GM21576 (cell line): ENCODE data around the gene EPC2.
"Not testable (repeated sequence)": the region's sequence is repeated elsewhere in the genome, so short reads cannot be mapped to it uniquely, and the experiment has no call there.

ENCODE experiments used
- ATAC-seq: cut with Tn5 transposase; IDR thresholded peaks from one replicate; pipeline ENCODE4 v1.9.1; 2021; ENCODE audit warnings: mild to moderate bottlenecking, moderate library complexity; ENCODE audit not compliant: unreplicated experiment

Gene EPC2

GRCh38 chr2:148670773-148671172 is 26.2 kb downstream of the EPC2 start:
- ATAC-seq, result no peak

DNA sequence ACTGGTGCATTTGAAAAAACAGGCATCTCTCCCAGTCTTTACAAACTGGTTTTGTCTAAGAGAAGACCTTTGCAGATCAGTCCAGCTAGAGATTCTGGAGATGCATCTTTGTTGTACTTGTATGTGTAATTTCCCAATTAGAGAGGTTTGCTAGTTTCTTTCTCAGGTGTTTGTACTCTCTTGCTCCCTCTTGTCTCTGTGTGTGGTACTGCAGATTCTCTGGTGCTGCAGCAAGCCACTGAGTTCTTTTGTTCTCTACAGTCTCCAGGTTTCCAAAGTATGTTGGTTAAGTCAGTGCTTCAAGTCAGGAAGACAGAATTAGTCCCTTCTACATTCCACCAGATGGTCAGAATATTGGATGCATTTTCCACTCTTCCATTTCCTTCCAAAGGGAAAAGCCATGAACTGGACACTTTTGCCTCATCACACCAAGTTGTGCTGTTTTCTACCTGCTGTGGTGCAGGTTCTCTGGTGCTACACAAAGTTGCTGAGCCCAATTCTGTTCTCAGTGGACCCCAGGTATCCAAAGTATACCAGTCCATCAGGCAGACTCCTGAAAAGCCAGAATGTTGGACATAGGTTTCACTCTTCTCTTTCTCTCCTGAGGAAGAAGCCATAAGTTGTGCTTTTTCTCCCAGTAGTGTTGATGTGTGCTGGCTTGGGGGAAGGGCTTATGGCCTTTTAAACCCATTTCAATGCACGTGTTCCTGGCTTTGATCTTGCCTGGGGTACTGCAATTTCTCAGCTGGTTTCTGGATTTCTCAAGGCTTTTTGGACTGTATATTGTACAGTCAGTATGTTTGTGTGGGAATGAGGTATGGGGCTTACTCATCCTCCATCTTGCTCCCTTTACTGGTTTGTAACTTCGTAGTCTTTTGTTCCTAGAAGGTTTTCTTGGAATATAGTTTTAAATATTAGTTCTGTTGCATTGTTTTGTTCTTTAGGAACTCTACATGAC is 29.8 kb downstream of the EPC2 start:
- ATAC-seq, result no peak

DNA sequence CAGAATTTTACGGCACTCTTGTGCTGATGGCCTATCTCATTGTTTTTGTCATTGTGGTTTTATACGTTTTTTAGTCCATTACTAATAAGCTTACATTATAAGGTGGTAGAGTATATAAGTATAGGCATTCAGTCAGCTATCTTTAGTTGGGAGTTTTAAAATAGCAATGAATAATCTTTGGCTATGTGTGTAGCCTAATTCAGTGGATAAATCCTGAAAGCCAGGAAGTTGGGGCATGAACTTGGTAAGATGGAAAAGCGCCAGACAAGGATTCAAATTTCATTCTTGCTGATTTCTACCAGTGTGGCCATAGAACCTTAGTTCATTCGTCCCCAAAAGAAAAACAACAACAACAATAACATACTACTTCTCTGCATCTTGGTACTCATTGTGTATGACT is 31.2 kb downstream of the EPC2 start:
- ATAC-seq, result no peak

GRCh38 chr2:148678302-148679179 is 34.0 kb downstream of the EPC2 start:
- ATAC-seq, result not testable (repeated sequence)

DNA sequence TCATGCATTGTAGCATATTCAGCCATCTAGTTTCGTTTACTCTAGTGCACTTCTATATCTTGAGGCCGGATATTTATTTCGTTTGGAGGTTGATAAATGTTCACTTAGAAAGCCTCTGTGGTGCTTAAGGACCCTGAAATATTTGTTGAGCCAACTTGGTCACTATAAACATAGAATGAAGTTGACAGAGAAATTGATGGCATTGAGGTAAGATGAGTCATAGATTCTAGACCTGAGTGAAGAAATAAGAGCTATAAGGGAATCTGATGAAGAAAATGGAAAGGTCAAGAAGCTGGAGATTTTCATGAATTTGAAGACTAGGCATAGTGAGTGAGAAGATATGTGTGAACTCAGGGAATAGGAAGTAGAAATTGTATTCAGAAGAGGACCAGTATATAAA is 35.9 kb downstream of the EPC2 start:
- no peak for ATAC-seq

GRCh38 chr2:148681443-148681842 is 36.9 kb downstream of the EPC2 start:
- no peak for ATAC-seq

- not testable (repeated sequence) for ATAC-seq
Observed at GRCh38 chr2:148681862-148682261, 37.3 kb downstream of the EPC2 start.

DNA sequence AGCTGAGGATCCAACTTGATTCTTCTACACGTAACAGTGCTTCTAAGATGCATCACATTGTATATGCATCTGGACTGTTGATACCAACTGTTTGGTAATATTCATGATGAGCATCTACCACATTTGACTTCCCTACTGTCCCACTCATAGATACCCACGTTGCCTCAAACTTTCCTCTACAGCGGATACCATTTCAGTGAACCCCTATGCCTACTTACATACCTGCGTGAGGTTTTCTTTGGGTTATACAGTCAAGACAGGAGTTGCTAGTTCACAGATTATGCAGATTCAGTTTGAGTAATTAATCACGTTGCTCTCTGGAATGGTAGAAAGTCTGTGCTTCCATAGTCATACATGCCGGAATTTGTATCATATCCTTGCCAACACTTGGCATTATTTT is 40.0 kb downstream of the EPC2 start:
- no peak for ATAC-seq

GRCh38 chr2:148687543-148687942 is 43.0 kb downstream of the EPC2 start:
- no peak for ATAC-seq

DNA sequence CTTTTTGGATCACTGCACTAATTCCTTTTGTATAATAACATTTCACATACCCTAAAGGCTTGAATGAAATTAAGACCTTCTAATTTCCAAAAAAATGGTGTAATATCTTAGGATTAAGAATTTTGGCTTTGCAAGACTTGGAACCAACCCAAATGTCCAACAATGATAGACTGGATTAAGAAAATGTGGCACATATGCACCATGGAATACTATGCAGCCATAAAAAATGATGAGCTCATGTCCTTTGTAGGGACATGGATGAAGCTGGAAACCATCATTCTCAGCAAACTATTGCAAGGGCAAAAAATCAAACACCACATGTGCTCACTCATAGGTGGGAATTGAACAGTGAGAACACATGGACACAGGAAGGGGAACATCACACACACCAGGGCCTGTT is 43.5 kb downstream of the EPC2 start:
- not testable (repeated sequence) for ATAC-seq

DNA sequence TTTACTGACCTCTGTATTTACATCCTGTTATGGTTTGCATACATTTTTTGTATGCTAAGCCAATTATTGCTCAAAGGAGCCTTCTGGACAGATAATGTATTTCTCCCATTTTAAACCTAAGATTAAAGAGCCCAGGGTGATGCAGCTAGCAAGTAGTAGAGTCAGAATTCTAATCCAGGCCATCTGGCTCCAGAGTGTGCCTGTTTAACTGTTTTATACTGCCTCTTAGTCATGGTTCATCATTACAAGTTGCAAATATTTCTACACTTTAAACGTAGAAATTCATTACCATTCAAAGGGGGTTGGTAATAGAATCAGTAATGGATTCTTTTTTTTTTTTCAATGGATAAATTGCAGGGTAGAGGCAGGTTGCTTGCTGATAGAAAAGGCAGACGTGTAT is 52.4 kb downstream of the EPC2 start:
- no peak for ATAC-seq

- ATAC-seq, result no peak
Observed at GRCh38 chr2:148699830-148700229, 55.3 kb downstream of the EPC2 start.

- no peak for ATAC-seq
Observed at GRCh38 chr2:148701039-148701438, 56.5 kb downstream of the EPC2 start.

DNA sequence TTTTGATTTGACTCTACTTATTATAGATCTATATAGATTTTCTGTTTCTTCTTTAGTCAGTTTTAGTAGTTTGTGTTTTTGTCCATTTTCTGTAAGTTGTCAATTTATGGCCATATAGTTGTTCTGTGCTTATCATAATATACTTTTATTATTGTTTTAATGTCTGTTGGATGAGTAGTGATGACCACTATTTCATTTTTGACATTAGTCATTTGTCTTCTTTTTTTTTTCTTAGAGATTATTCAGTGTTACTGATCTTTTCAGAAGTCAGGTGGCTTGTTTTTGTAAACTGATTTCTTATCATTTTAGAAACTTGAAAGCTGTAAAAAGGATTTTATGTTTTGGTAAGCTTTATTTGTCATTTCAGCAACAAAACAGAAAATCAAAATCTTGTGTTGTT is 57.3 kb downstream of the EPC2 start:
- ATAC-seq, result no peak

DNA sequence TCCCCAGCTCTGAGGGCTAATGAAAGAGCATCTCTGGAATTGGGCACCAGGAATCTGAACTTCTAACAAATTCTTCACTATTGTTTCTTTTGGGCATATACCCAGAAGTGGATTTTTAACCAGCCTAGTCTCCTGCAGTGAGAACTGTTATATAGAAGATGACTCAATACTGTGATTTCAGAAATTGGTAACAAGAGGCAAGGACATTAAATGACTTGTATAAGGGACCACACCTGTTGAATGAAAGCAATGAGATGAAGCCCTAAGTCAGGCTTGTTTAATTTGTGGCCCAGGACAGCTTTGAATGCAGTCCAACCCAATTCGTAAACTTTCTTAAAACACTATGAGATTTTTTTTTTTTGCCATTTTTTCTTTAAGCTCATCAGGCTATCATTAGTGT is 57.9 kb downstream of the EPC2 start:
- no peak for ATAC-seq

GRCh38 chr2:148704247-148704646 is 59.7 kb downstream of the EPC2 start:
- ATAC-seq, result no peak

DNA sequence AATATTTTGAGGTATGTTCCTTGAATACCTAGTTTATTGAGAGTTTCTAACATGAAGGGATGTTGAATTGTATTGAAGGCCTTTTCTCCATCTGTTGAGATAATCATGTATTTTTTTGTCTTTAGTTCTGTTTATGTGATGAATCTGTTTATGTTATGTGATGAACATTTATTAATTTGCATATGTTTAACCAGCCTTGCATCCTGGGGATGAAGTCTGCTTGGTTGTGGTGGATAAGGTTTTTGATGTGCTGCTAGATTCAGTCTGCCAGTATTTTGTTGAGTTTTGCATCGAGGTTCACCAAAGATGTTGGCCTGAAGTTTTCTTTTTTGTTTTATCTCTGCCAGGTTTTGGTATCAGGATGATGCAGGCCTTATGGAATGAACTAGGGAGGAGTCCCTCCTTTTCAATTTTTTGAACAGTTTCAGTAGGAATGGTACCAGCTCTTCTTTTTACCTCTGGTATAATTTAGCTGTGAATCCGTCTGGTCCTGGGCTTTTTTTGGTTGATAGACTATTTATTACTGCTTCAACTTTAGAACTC is 71.9 kb downstream of the EPC2 start:
- no peak for ATAC-seq

DNA sequence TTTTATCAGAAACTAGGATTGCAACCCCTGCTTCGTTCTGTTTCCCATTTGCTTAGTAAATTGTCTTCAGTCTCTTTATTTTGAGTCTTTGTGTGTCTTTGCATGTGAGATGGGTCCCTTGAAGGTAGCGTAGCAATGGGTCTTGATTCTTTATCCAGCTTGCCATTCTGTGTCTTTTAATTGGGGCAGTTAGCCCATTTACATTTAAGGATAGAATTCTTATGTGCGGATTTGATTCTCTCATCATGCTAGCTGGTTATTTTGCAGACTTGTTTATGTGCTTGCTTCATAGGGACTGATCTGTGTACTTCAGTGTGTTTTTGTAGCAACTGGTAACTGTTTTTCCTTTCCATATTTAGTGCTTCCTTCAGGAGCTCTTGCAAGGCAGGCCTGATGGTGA is 73.5 kb downstream of the EPC2 start:
- ATAC-seq, result no peak

DNA sequence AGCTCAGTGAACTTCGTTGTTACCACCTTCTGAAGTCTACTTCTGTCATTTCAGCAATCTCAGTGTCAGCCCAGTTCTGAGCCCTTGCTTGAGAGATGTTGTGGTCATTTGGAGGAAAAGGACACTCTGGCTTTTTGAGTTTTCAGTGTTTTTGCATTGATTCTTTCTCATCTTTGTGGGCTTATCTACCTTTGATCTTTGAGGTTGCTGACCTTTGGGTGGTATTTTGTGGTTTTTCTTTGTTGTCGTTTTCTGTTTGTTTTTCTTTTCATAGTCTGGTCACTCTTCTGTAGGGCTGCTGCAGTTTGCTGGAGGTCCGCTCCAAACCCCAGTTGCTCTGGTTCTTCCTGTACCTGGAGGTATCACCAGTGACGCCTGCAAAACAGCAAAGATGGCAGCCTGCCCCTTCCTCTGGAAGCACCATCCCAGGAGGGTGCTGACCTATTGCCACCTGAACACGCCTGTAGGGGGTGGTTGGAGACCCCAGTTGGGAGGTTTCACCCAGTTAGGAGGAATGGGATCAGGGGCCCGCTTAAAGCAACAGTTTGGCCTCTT is 74.7 kb downstream of the EPC2 start:
- ATAC-seq, result no peak

DNA sequence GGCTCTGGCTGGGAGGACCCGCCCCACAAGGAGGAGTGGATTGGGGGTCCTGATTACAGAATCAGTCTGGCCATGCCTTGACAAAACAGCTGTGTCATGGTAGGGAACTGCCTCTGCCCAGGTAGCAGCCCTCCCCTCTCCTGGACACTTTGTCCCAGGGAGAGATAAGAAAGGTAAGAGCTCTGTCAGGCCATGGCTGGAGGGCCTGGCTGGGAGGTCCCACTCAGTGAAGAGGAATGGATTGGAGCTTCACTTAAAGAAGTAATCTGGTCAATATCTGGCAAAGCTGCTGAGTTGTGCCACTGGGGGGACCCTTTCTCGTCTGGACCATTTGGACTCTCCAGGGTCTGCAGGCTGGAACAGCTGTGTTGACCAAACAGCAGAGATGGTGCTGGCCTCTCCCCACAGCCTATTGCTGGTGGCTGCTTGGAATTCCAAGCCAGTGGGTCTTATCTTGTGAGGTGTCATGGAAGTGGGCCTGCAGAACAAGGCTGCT is 75.4 kb downstream of the EPC2 start:
- ATAC-seq, result no peak

DNA sequence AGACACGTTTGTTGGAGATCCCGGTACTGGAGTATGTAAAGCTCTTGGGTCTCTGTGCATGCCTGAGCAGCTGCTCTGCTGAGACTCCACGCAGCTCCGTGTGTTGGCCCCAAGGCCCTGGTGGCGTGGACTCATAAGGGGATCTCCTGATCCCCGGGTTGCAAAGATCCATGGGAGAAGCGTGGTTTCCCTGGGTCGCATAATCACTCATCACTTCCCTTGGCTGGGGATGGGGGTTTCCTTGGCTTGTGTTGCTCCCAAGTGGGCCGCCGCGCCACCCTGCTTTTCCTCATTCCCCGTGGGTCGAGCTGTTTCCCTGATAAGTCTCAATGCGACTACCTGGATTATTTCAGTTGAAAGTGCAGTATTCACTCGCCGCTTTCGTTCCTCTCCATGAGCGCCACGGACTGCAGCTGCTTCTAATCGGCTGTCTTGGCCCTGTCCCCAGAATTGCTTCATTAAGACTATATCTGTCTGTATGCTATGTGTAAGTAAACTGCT is 76.0 kb downstream of the EPC2 start:
- ATAC-seq, result no peak
